H1 (cell line): ENCODE results near the gene PLCL1. TPM values are rescaled to one million over a fixed set of nuclear protein-coding genes. Genes with fewer than 3 reads are reported as not detected.

ENCODE experiments used
- BCL11A ChIP-seq, 2 experiments: IDR thresholded peaks; one replicate each; pipeline ENCODE4 v1.6.1; 2011; ENCODE audit warnings: low read depth in 2 of 2, low read length in 2 of 2, mild to moderate bottlenecking in 2 of 2
- TEAD4 ChIP-seq: IDR thresholded peaks from 2 replicates; pipeline ENCODE4 v1.6.1; 2012; ENCODE audit warnings: low read depth, low read length, inconsistent platforms, mixed read lengths
- polyA plus RNA-seq, 7 experiments: library from polyadenylated mRNA; depleted of rRNA in 3 of 7; stranded (reverse) in 5 of 7; unstranded in 2 of 7; fragments of >200 nt in 5 of 7; fragments of 200-250 nt in 2 of 7; gene quantifications; 1 replicate in 5 of 7; 2 replicates in 1 of 7; 4 replicates in 1 of 7; pipeline versions ENCODE4 v1.2.1 to v1.2.3, GENCODE V29; 2011 to 2013; ENCODE audit warnings: missing spikeins in 2 of 7, mixed read lengths in 2 of 7
- total RNA-seq: library from RNA; stranded (reverse); fragmentation: NEBNext Ultra II Directional; extraction: Animal tissue kit (Norgen Biotek cat#: 25700); gene quantifications from 2 replicates; pipeline ENCODE4 v1.2.1, GENCODE V29; 2021

The PLCL1 gene
- total and polyA plus RNA-seq, 2 of the 8 experiments (the other 6 are each of a cell fraction or from before 2014, with no cell fraction given), result not detected

- TF ChIP-seq TEAD4 (no peak), BCL11A (IDR thresholded peaks at IDR 0.05; ENCODE audit: low read depth in 2 of 2, low read length in 2 of 2) (no peak)
- TF ChIP-seq, all 59 proteins: peak for 0
Measured at GRCh38 chr2:198053148-198053547, 248.8 kb downstream of the PLCL1 start (continued).
